Measurements from ENCODE around the gene RASSF3. TPM values are rescaled to one million over a fixed set of nuclear protein-coding genes. Genes with fewer than 3 reads are reported as not detected.
A peak's percentile ranks its signal among the peaks of the same experiment; 100 is the strongest.

Gene RASSF3, protein sequence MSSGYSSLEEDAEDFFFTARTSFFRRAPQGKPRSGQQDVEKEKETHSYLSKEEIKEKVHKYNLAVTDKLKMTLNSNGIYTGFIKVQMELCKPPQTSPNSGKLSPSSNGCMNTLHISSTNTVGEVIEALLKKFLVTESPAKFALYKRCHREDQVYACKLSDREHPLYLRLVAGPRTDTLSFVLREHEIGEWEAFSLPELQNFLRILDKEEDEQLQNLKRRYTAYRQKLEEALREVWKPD
- polyA plus RNA-seq: 0.06 and 0.64 TPM in 2 replicates
- 0.49 and 0.93 TPM in 2 replicates for polyA minus RNA-seq

GRCh38 chr12:64610079-64610659 lies at the start of gene RASSF3:
Gene RASSF3, plus strand, starts transcription at chr12:64610495. Its CDS starts 138 bp downstream, at chr12:64610633.
- peak within 1 kb of the TSS; percentile 83 for H3K4me2 ChIP-seq (ENCODE audit: low read length)
- no peaks in the 10 kb centered on the region for H3K36me3 ChIP-seq (ENCODE audit: insufficient read depth, low read length)
- no peaks in the 10 kb centered on the region for H3F3A ChIP-seq (ENCODE audit: insufficient read depth, low read length, poor library complexity, severe bottlenecking)
- peak within 1 kb of the TSS; percentile 33 for H2AFZ ChIP-seq (ENCODE audit: low read depth, low read length)
- peak within 1 kb of the TSS; percentile 90 for H3K4me3 ChIP-seq (ENCODE audit: low read length)
- H3K9me3 ChIP-seq (ENCODE audit: low read length): no peaks in the 10 kb centered on the region
- H4K20me1 ChIP-seq (ENCODE audit: insufficient read depth): no peaks in the 10 kb centered on the region
- H3K9me2 ChIP-seq (ENCODE audit: insufficient read depth, low read length): no peaks in the 10 kb centered on the region
- peaks cover 31% of the 10 kb centered on the region for H3K27me3 ChIP-seq (ENCODE audit: insufficient read depth, low read depth, low read length)
- peak within 1 kb of the TSS; percentile 42 for H3K9ac ChIP-seq (ENCODE audit: low read length)
- H3K79me2 ChIP-seq (replicated peaks; ENCODE audit: insufficient read depth, low read length): no peaks in the 10 kb centered on the region
- TF ChIP-seq MXI1 (conservative IDR thresholded peaks at IDR 0.05; ENCODE audit: poor library complexity, severe bottlenecking): no peak
- no peak for TF ChIP-seq RAD21 (conservative IDR thresholded peaks at IDR 0.05)
- no peak for TF ChIP-seq EZH2 (IDR thresholded peaks at IDR 0.05; ENCODE audit: borderline replicate concordance, insufficient read depth, low read length, poor library complexity, severe bottlenecking)
- TF ChIP-seq SMC3 (conservative IDR thresholded peaks at IDR 0.05; ENCODE audit: poor library complexity): no peak
- no peak for TF ChIP-seq POLR2AphosphoS5 (IDR thresholded peaks at IDR 0.05)
- no peak for TF ChIP-seq EP300 (conservative IDR thresholded peaks at IDR 0.05; ENCODE audit: poor library complexity, severe bottlenecking)
- TF ChIP-seq, protein P1, sequence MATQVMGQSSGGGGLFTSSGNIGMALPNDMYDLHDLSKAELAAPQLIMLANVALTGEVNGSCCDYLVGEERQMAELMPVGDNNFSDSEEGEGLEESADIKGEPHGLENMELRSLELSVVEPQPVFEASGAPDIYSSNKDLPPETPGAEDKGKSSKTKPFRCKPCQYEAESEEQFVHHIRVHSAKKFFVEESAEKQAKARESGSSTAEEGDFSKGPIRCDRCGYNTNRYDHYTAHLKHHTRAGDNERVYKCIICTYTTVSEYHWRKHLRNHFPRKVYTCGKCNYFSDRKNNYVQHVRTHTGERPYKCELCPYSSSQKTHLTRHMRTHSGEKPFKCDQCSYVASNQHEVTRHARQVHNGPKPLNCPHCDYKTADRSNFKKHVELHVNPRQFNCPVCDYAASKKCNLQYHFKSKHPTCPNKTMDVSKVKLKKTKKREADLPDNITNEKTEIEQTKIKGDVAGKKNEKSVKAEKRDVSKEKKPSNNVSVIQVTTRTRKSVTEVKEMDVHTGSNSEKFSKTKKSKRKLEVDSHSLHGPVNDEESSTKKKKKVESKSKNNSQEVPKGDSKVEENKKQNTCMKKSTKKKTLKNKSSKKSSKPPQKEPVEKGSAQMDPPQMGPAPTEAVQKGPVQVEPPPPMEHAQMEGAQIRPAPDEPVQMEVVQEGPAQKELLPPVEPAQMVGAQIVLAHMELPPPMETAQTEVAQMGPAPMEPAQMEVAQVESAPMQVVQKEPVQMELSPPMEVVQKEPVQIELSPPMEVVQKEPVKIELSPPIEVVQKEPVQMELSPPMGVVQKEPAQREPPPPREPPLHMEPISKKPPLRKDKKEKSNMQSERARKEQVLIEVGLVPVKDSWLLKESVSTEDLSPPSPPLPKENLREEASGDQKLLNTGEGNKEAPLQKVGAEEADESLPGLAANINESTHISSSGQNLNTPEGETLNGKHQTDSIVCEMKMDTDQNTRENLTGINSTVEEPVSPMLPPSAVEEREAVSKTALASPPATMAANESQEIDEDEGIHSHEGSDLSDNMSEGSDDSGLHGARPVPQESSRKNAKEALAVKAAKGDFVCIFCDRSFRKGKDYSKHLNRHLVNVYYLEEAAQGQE (IDR thresholded peaks at IDR 0.05; ENCODE audit: borderline replicate concordance): no peak
- no peak for TF ChIP-seq TAF1 (IDR thresholded peaks at IDR 0.05; ENCODE audit: low read depth)
- TF ChIP-seq CTCF (IDR thresholded peaks at IDR 0.05; ENCODE audit: poor library complexity, severe bottlenecking): no peak
- no peak within 1 kb of the TSS for H3K27ac ChIP-seq (ENCODE audit: low read length)

GRCh38 chr12:64561302-64562136 lies 48.8 kb upstream of the RASSF3 start:
- Histone ChIP-seq H3K4me3 (ENCODE audit: low read length) (no peak overlapping the region), H3K9ac (ENCODE audit: low read length) (no peak overlapping the region), H3F3A (ENCODE audit: insufficient read depth, low read length, poor library complexity, severe bottlenecking) (no peaks in the 10 kb centered on the region), H3K79me2 (replicated peaks; ENCODE audit: insufficient read depth, low read length) (no peaks in the 10 kb centered on the region), H2AFZ (ENCODE audit: low read depth, low read length) (no peak overlapping the region), H3K27me3 (ENCODE audit: insufficient read depth, low read depth, low read length) (no peaks in the 10 kb centered on the region), H3K9me2 (ENCODE audit: insufficient read depth, low read length) (no peaks in the 10 kb centered on the region), H3K36me3 (ENCODE audit: insufficient read depth, low read length) (no peaks in the 10 kb centered on the region), H3K9me3 (ENCODE audit: low read length) (no peaks in the 10 kb centered on the region), H4K20me1 (ENCODE audit: insufficient read depth) (no peaks in the 10 kb centered on the region), H3K4me2 (ENCODE audit: low read length) (no peak overlapping the region), H3K27ac (ENCODE audit: low read length) (no peak overlapping the region)
- TF ChIP-seq CTCF (IDR thresholded peaks at IDR 0.05; ENCODE audit: poor library complexity, severe bottlenecking): no peak

All from neural cell (in vitro differentiated cells).